HepG2 (cell line): Measurements from ENCODE around the gene MAT2A. TPM values are rescaled to one million over a fixed set of nuclear protein-coding genes. Genes with fewer than 3 reads are reported as not detected.

Source experiments
- CREM ChIP-seq, 2 experiments: sonication (generic) in 1 of 2; formaldehyde crosslinking in 1 of 2; IDR thresholded peaks; 2 replicates each; pipeline versions ENCODE4 v1.4.0 to v1.6.1; 2016 to 2020; ENCODE audit warnings: antibody characterized with exemption in 1 of 2, mild to moderate bottlenecking in 1 of 2, missing genetic modification reagents in 1 of 2
- DMTF1 ChIP-seq: sonication (generic); formaldehyde crosslinking; IDR thresholded peaks from 2 replicates; pipeline ENCODE4 v1.4.0; 2020; ENCODE audit warnings: mild to moderate bottlenecking, missing genetic modification reagents
- IRX3 ChIP-seq: sonication (generic); formaldehyde crosslinking; IDR thresholded peaks from 2 replicates; pipeline ENCODE4 v1.8.1; 2023; ENCODE audit warnings: mild to moderate bottlenecking, low read depth, missing genetic modification reagents, borderline replicate concordance
- KLF13 ChIP-seq: sonication (generic); formaldehyde crosslinking; IDR thresholded peaks from 2 replicates; pipeline ENCODE4 v1.4.0; 2020; ENCODE audit warnings: mild to moderate bottlenecking, missing genetic modification reagents
- KLF16 ChIP-seq, 2 experiments: sonication (generic) in 1 of 2; formaldehyde crosslinking in 1 of 2; IDR thresholded peaks; 2 replicates each; pipeline versions ENCODE4 v1.6.1 to v1.8.0; 2016 to 2023; ENCODE audit warnings: missing genetic modification reagents in 2 of 2, missing compliant biosample characterization in 1 of 2
- MBNL3 ChIP-seq: fragments of 250-450 bp; sonication (Bioruptor Pico); conservative IDR thresholded peaks from 2 replicates; pipeline ENCODE4 v1.8.0; 2022; ENCODE audit warnings: mild to moderate bottlenecking, inconsistent platforms
- PRDM4 ChIP-seq: sonication (generic); formaldehyde crosslinking; IDR thresholded peaks from 2 replicates; pipeline ENCODE4 v1.9.0; 2021; ENCODE audit warnings: missing genetic modification reagents, borderline replicate concordance
- RAD51 ChIP-seq: fragments of 450-650 bp; IDR thresholded peaks from 2 replicates; pipeline ENCODE4 v1.6.1; 2016; ENCODE audit warnings: borderline replicate concordance
- RNF219 ChIP-seq: sonication (generic); formaldehyde crosslinking; IDR thresholded peaks from 2 replicates; pipeline ENCODE4 v1.5.0; 2020; ENCODE audit warnings: mild to moderate bottlenecking, missing genetic modification reagents
- SMAD3 ChIP-seq: sonication (generic); formaldehyde crosslinking; IDR thresholded peaks from 2 replicates; pipeline ENCODE4 v1.4.0; 2020; ENCODE audit warnings: missing genetic modification reagents
- ZBTB33 ChIP-seq: sonication (generic); formaldehyde crosslinking; IDR thresholded peaks from 2 replicates; pipeline ENCODE4 v1.4.0; 2020; ENCODE audit warnings: missing genetic modification reagents
- ZIK1 ChIP-seq: sonication (generic); formaldehyde crosslinking; IDR thresholded peaks from 2 replicates; pipeline ENCODE4 v1.5.0; 2020; ENCODE audit warnings: mild to moderate bottlenecking, low read depth, missing genetic modification reagents, borderline replicate concordance
- ZNF576 ChIP-seq: sonication (generic); formaldehyde crosslinking; IDR thresholded peaks from 2 replicates; pipeline ENCODE4 v1.4.0; 2020; ENCODE audit warnings: mild to moderate bottlenecking, missing genetic modification reagents
- ZNF589 ChIP-seq: sonication (generic); formaldehyde crosslinking; conservative IDR thresholded peaks from 2 replicates; pipeline ENCODE4 v1.8.0; 2022; ENCODE audit warnings: mild to moderate bottlenecking, moderate library complexity, missing genetic modification reagents
- ZNF841 ChIP-seq: sonication (generic); formaldehyde crosslinking; IDR thresholded peaks from 2 replicates; pipeline ENCODE4 v1.8.1; 2023; ENCODE audit warnings: missing genetic modification reagents, borderline replicate concordance
- polyA plus RNA-seq, 8 experiments: library from polyadenylated mRNA; depleted of rRNA in 3 of 8; stranded (reverse) in 7 of 8; unstranded in 1 of 8; fragments of >200 nt; fragmentation: Illumina TruSeq in 4 of 8; extraction: Trizol in 4 of 8; gene quantifications; 2 replicates each; pipeline versions ENCODE4 v1.2.1 to v1.2.3, GENCODE V29; 2011 to 2016; ENCODE audit warnings: low read depth in 4 of 8, missing spikeins in 1 of 8, mixed read lengths in 1 of 8; ENCODE audit not compliant: insufficient read depth in 1 of 8
- total RNA-seq, 5 experiments: library from RNA; depleted of rRNA; stranded (reverse); fragments of >200 nt; fragmentation: Illumina TruSeq; extraction: Trizol; gene quantifications; 2 replicates each; pipeline ENCODE4 v1.2.3, GENCODE V29; 2016; ENCODE audit warnings: low read depth in 1 of 5
- TF ChIP-seq, protein P1 (sequence below): sonication (generic); formaldehyde crosslinking; IDR thresholded peaks from 2 replicates; pipeline ENCODE4 v1.4.0; 2020; ENCODE audit warnings: mild to moderate bottlenecking, missing genetic modification reagents

Gene MAT2A
- total and polyA plus RNA-seq, 2 of the 13 experiments (the other 11 are each of a cell fraction or from before 2014, with no cell fraction given), result 155 to 331 TPM

- TF ChIP-seq PRDM4 (CRISPR knock-in tag), result peak; percentile 73; the same call in 1 of the 2 replicates
- TF ChIP-seq CREM (IDR thresholded peaks at IDR 0.05), result peak; percentile 94
- 0 out of 2 replicates have a peak, but pooled peaks have one; percentile 25 for TF ChIP-seq CREM (CRISPR knock-in tag; IDR thresholded peaks at IDR 0.05)
- TF ChIP-seq SMAD3 (CRISPR knock-in tag), result no peak
- TF ChIP-seq RNF219 (CRISPR knock-in tag), result no peak
- peak; percentile 84; the same call in 1 of the 2 replicates for TF ChIP-seq KLF13 (CRISPR knock-in tag)
- TF ChIP-seq DMTF1, result 0 out of 2 replicates have a peak, but pooled peaks have one; percentile 32
- TF ChIP-seq, protein P1, sequence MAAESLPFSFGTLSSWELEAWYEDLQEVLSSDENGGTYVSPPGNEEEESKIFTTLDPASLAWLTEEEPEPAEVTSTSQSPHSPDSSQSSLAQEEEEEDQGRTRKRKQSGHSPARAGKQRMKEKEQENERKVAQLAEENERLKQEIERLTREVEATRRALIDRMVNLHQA (CRISPR knock-in tag), result no peak
- no peak for TF ChIP-seq MBNL3
- peak; percentile 68; the same call in 1 of the 2 replicates for TF ChIP-seq ZNF576 (CRISPR knock-in tag)
- TF ChIP-seq KLF16 (CRISPR knock-in tag; IDR thresholded peaks at IDR 0.05), result peak in 1 of 2 experiments; percentile 91; a peak in 2 of 4 replicates
- TF ChIP-seq ZNF841, result no peak
- TF ChIP-seq RAD51, result no peak
- TF ChIP-seq ZBTB33 (CRISPR knock-in tag), result no peak
- TF ChIP-seq ZNF589 (CRISPR knock-in tag), result no peak
- TF ChIP-seq ZIK1, result peak; percentile 66; the same call in 1 of the 2 replicates
- peak; percentile 80; the same call in 1 of the 2 replicates for TF ChIP-seq IRX3 (CRISPR knock-in tag)
Observed at GRCh38 chr2:85561280-85562212, 22.6 kb downstream of the MAT2A start, which contains the start of gene GGCX (continued).
